ENCODE results near the gene MFSD1.

The MFSD1 gene

GRCh38 chr3:158823426-158823825 is 21.6 kb downstream of the MFSD1 start:
- Histone ChIP-seq H3K27me3 (replicated peaks; ENCODE audit: control insufficient read depth, insufficient read depth, low read length) (no peaks in the 10 kb centered on the region), H3K9ac (ENCODE audit: low read length) (no peak overlapping the region), H3K4me1 (ENCODE audit: control insufficient read depth, insufficient read depth, low read length) (no peaks in the 10 kb centered on the region), H3K9me3 (ENCODE audit: control insufficient read depth, low read length) (no peaks in the 10 kb centered on the region), H3K4me3 (ENCODE audit: low read length) (no peak overlapping the region), H3K36me3 (ENCODE audit: control insufficient read depth, insufficient read depth, low read length, severe bottlenecking) (peaks cover 96% of the 10 kb centered on the region)
- DNase-seq (ENCODE audit: low read depth), result no peak

DNA sequence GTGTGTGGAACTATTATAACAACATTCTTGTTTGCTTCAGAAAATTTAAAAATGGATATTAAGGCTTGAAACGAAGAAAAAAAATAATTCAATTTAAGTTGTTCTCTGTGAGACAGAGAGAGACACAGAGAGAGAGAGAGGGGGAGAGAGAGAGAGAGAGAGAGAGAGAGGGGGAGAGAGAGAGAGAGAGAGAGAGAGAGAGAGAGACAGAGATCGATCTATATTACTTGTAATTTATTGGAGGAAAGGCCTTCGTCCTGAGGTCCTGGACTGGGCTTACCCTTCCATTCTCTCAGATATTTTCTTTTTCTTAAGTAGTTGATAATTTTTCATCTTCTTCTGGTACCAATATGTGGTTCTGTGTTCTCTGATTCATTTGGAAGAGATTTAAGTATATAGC is 25.9 kb downstream of the MFSD1 start:
- H3K9me3 ChIP-seq (ENCODE audit: control insufficient read depth, low read length), result no peaks in the 10 kb centered on the region
- H3K36me3 ChIP-seq (ENCODE audit: control insufficient read depth, insufficient read depth, low read length, severe bottlenecking), result peaks cover 88% of the 10 kb centered on the region
- peaks cover 16% of the 10 kb centered on the region for H3K4me1 ChIP-seq (ENCODE audit: control insufficient read depth, insufficient read depth, low read length)
- H3K4me3 ChIP-seq (ENCODE audit: low read length), result no peak overlapping the region
- H3K9ac ChIP-seq (ENCODE audit: low read length), result no peak overlapping the region
- H3K27me3 ChIP-seq (replicated peaks; ENCODE audit: control insufficient read depth, insufficient read depth, low read length), result no peaks in the 10 kb centered on the region
- no peak for DNase-seq (ENCODE audit: low read depth)

- no peak overlapping the region for H3K4me3 ChIP-seq (ENCODE audit: low read length)
- no peak for DNase-seq (ENCODE audit: low read depth)
- no peaks in the 10 kb centered on the region for H3K9me3 ChIP-seq (ENCODE audit: control insufficient read depth, low read length)
- no peak overlapping the region for H3K9ac ChIP-seq (ENCODE audit: low read length)
- H3K27me3 ChIP-seq (replicated peaks; ENCODE audit: control insufficient read depth, insufficient read depth, low read length), result no peaks in the 10 kb centered on the region
- peaks cover 16% of the 10 kb centered on the region for H3K4me1 ChIP-seq (ENCODE audit: control insufficient read depth, insufficient read depth, low read length)
- H3K36me3 ChIP-seq (ENCODE audit: control insufficient read depth, insufficient read depth, low read length, severe bottlenecking), result peaks cover 62% of the 10 kb centered on the region
These were observed 28.5 kb downstream of the MFSD1 start for GRCh38 chr3:158830391-158830790.

DNA sequence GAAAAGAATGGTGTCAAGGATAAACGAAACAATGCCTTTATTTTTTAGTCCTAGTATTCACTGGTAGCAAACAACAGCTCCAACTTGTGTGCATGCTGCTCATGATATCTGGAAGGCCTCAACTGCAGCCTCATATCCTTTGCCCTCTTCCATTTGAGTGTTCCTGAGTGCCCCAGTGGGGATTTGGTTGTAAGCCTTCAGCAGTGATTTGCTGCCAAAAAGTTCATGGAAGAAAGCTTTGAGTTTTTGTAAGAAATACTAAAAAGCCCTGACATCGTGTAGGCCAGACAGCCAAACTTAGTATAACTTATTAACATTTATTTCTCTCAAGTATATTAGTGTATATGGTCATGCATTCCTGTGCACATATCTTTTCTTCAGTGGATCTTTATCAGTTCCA is 30.0 kb downstream of the MFSD1 start:
- no peaks in the 10 kb centered on the region for H3K9me3 ChIP-seq (ENCODE audit: control insufficient read depth, low read length)
- no peak overlapping the region for H3K4me3 ChIP-seq (ENCODE audit: low read length)
- H3K36me3 ChIP-seq (ENCODE audit: control insufficient read depth, insufficient read depth, low read length, severe bottlenecking), result peaks cover 52% of the 10 kb centered on the region
- no peaks in the 10 kb centered on the region for H3K27me3 ChIP-seq (replicated peaks; ENCODE audit: control insufficient read depth, insufficient read depth, low read length)
- DNase-seq (ENCODE audit: low read depth), result no peak
- peaks cover 16% of the 10 kb centered on the region for H3K4me1 ChIP-seq (ENCODE audit: control insufficient read depth, insufficient read depth, low read length)
- no peak overlapping the region for H3K9ac ChIP-seq (ENCODE audit: low read length)

DNA sequence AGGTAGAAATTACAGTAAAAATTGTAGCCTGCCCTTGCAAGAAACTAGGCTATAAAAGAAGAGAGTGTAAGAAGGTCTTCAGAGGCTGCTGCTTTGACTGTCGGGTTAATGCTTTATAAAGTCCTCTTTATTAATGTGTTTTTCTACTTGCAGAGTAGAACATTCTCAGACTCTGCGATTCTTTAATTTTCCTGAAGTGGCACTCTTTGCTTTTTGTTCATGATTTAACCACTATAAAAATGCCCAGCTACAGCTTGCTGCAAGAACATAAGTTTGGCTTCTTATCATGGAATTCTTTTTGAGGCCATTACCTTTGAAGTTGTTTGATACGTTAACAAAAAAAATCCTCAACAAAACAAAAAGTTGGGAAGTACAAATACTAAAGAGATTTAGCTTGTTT is 33.8 kb downstream of the MFSD1 start:
- no peak for DNase-seq (ENCODE audit: low read depth)
- no peaks in the 10 kb centered on the region for H3K9me3 ChIP-seq (ENCODE audit: control insufficient read depth, low read length)
- H3K4me1 ChIP-seq (ENCODE audit: control insufficient read depth, insufficient read depth, low read length), result peaks cover 12% of the 10 kb centered on the region
- H3K9ac ChIP-seq (ENCODE audit: low read length), result no peak overlapping the region
- H3K36me3 ChIP-seq (ENCODE audit: control insufficient read depth, insufficient read depth, low read length, severe bottlenecking), result peaks cover 14% of the 10 kb centered on the region
- no peaks in the 10 kb centered on the region for H3K27me3 ChIP-seq (replicated peaks; ENCODE audit: control insufficient read depth, insufficient read depth, low read length)
- no peak overlapping the region for H3K4me3 ChIP-seq (ENCODE audit: low read length)

DNA sequence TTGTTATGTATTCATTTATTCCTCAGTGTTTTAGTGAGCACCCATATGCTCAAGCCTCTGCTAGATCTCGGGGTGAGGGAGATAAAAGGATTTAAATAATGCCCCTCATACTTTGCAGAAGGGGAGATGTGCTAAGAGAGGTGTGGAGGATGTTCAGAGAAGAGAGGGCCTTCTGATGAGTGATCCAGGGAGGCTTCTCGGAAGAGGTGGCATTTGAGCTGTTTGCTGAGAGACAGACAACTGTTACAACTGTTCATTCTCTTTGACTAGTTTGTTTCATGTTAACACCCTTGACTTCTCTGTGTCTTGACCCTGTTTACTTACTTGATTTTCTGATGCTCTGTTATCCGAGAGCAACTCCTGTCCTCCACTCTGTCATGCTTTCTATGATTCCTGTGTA is 34.5 kb downstream of the MFSD1 start:
- Histone ChIP-seq H3K9me3 (ENCODE audit: control insufficient read depth, low read length) (no peaks in the 10 kb centered on the region), H3K4me1 (ENCODE audit: control insufficient read depth, insufficient read depth, low read length) (peaks cover 9% of the 10 kb centered on the region), H3K36me3 (ENCODE audit: control insufficient read depth, insufficient read depth, low read length, severe bottlenecking) (peaks cover 10% of the 10 kb centered on the region), H3K4me3 (ENCODE audit: low read length) (no peak overlapping the region), H3K27me3 (replicated peaks; ENCODE audit: control insufficient read depth, insufficient read depth, low read length) (no peaks in the 10 kb centered on the region), H3K9ac (ENCODE audit: low read length) (no peak overlapping the region)
- no peak for DNase-seq (ENCODE audit: low read depth)

DNA sequence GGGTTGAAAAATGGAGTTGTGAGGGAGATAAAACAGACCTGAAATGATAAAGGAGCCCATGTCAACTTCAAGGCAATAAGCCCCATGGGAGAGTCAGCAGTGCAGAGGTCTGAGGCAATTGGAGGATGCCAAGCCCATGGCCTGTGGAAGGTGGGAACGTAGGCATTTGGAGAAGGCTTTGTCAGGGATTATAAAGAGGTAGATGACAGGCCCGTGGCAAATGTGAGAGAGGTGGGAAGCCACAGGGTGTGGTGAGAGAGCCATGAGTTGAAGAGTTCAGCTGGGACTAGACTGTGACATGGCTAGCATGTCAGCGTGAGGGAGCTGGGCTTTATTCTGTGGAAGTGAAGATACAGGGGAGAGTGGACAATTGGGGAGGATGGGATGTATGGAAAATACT is 35.4 kb downstream of the MFSD1 start:
- Histone ChIP-seq H3K9ac (ENCODE audit: low read length) (no peak overlapping the region), H3K4me3 (ENCODE audit: low read length) (no peak overlapping the region), H3K27me3 (replicated peaks; ENCODE audit: control insufficient read depth, insufficient read depth, low read length) (no peaks in the 10 kb centered on the region), H3K36me3 (ENCODE audit: control insufficient read depth, insufficient read depth, low read length, severe bottlenecking) (peaks cover 5% of the 10 kb centered on the region), H3K4me1 (ENCODE audit: control insufficient read depth, insufficient read depth, low read length) (no peaks in the 10 kb centered on the region), H3K9me3 (ENCODE audit: control insufficient read depth, low read length) (no peaks in the 10 kb centered on the region)
- DNase-seq (ENCODE audit: low read depth), result no peak

DNA sequence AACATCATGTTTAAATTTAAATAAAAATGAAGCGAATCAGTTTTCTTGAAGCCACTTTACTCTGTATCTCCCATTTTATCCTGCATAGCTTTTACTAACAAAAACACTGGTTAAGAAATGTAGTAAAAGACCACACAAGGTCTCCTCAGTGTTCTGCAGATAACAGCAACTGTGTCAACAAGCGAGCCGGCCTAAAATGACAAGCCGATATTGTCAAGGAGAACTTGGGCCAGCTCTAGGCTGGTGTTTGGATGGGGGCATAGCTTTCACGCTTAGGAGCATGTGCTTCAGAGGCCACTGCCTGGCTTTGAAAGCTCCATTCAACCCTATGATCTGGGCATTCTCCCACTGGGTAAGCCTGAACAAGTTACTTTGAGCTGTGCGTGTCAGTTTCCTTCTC is 38.1 kb downstream of the MFSD1 start:
- Histone ChIP-seq H3K9ac (ENCODE audit: low read length) (no peak overlapping the region), H3K4me3 (ENCODE audit: low read length) (no peak overlapping the region), H3K4me1 (ENCODE audit: control insufficient read depth, insufficient read depth, low read length) (no peaks in the 10 kb centered on the region), H3K36me3 (ENCODE audit: control insufficient read depth, insufficient read depth, low read length, severe bottlenecking) (no peaks in the 10 kb centered on the region), H3K9me3 (ENCODE audit: control insufficient read depth, low read length) (no peaks in the 10 kb centered on the region), H3K27me3 (replicated peaks; ENCODE audit: control insufficient read depth, insufficient read depth, low read length) (no peaks in the 10 kb centered on the region)
- no peak for DNase-seq (ENCODE audit: low read depth)

DNA sequence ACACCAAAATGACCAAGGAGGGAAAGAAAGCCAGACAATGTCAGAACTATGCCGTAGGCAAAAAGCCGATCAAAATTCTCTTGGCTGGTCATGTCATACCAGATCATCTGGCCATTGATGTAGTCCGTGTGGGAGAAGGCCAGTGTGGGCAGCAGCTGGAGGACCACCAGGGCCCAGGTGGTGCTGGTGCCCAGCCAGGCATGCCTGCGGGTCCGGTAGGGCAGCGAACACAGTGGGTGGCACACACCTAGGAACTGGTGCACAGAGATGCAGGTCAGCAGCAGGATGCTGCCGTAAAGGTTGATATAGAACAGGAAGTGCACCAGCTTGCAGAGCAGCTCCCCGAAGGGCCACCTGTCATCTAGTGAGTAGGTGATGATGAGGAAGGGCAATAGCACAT is 39.5 kb downstream of the MFSD1 start:
- Histone ChIP-seq H3K4me1 (ENCODE audit: control insufficient read depth, insufficient read depth, low read length) (no peaks in the 10 kb centered on the region), H3K36me3 (ENCODE audit: control insufficient read depth, insufficient read depth, low read length, severe bottlenecking) (no peaks in the 10 kb centered on the region), H3K4me3 (ENCODE audit: low read length) (no peak overlapping the region), H3K9ac (ENCODE audit: low read length) (no peak overlapping the region), H3K9me3 (ENCODE audit: control insufficient read depth, low read length) (no peaks in the 10 kb centered on the region), H3K27me3 (replicated peaks; ENCODE audit: control insufficient read depth, insufficient read depth, low read length) (no peaks in the 10 kb centered on the region)
- no peak for DNase-seq (ENCODE audit: low read depth)

DNA sequence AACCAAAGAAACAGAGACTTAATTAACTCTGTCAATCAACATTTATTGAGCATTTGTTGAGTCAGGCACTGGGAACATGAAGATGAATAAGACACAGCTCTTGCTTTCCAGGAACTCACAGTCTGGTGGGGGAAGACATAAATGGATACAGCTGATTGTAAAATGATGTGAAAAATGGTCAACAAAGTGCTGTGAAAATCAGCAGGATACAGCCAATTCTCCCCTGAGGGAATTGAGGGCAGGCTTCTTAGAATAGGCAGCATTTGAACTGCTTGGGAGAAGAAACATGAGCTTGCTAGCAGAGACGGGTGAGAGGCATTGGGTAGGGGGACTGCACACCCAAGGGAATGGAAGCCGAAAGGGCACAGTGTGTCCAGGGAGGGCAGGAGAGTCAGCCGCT is 41.1 kb downstream of the MFSD1 start:
- Histone ChIP-seq H3K36me3 (ENCODE audit: control insufficient read depth, insufficient read depth, low read length, severe bottlenecking) (no peaks in the 10 kb centered on the region), H3K9ac (ENCODE audit: low read length) (no peak overlapping the region), H3K27me3 (replicated peaks; ENCODE audit: control insufficient read depth, insufficient read depth, low read length) (no peaks in the 10 kb centered on the region), H3K9me3 (ENCODE audit: control insufficient read depth, low read length) (no peaks in the 10 kb centered on the region), H3K4me1 (ENCODE audit: control insufficient read depth, insufficient read depth, low read length) (no peaks in the 10 kb centered on the region), H3K4me3 (ENCODE audit: low read length) (no peak overlapping the region)
- DNase-seq (ENCODE audit: low read depth), result no peak

DNA sequence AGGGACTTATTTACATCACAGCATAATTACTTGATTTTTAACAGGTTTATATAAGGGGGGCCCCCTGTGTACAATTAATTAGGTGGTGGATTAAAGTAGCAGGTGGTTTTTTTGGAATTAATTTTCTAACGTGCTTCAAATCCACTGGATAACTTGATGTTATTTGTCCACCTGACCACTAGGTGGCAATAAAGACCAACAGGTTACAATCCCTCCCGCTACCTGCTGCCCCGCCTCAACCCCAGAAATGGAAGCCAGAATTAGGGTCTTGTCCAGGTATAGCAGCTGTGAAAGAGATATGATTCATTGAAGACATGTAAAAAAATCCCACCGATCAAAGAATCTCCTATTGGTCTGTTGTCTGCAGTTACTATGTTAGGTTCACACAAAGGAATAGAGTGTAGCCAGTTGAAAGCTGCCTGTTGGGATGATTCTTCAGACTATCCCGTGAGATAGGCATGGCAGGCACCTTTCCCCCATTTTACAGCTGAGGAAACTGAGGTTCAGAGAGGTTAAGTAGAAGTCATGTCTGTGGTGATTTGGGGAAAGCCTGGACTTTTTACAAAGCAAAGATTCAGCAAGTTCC is 44.0 kb downstream of the MFSD1 start:
- Histone ChIP-seq H3K4me1 (ENCODE audit: control insufficient read depth, insufficient read depth, low read length) (no peaks in the 10 kb centered on the region), H3K36me3 (ENCODE audit: control insufficient read depth, insufficient read depth, low read length, severe bottlenecking) (no peaks in the 10 kb centered on the region), H3K27me3 (replicated peaks; ENCODE audit: control insufficient read depth, insufficient read depth, low read length) (no peaks in the 10 kb centered on the region), H3K4me3 (ENCODE audit: low read length) (no peak overlapping the region), H3K9ac (ENCODE audit: low read length) (no peak overlapping the region), H3K9me3 (ENCODE audit: control insufficient read depth, low read length) (no peaks in the 10 kb centered on the region)
- peak; percentile 60 for DNase-seq (ENCODE audit: low read depth)

- no peaks in the 10 kb centered on the region for H3K27me3 ChIP-seq (replicated peaks; ENCODE audit: control insufficient read depth, insufficient read depth, low read length)
- DNase-seq (ENCODE audit: low read depth), result peak; percentile 13
- no peaks in the 10 kb centered on the region for H3K4me1 ChIP-seq (ENCODE audit: control insufficient read depth, insufficient read depth, low read length)
- no peaks in the 10 kb centered on the region for H3K9me3 ChIP-seq (ENCODE audit: control insufficient read depth, low read length)
- no peak overlapping the region for H3K4me3 ChIP-seq (ENCODE audit: low read length)
- H3K36me3 ChIP-seq (ENCODE audit: control insufficient read depth, insufficient read depth, low read length, severe bottlenecking), result no peaks in the 10 kb centered on the region
- H3K9ac ChIP-seq (ENCODE audit: low read length), result no peak overlapping the region
These were observed 45.1 kb downstream of the MFSD1 start for GRCh38 chr3:158846803-158847451.

Data from adipocyte (in vitro differentiated cells).